Activated CD8-positive, alpha-beta T cell treated with anti-CD3 and anti-CD28 coated beads for 36 hours (primary cell): ENCODE measurements around the gene SCN4A. TPM values are rescaled to one million over a fixed set of nuclear protein-coding genes. Genes with fewer than 3 reads are reported as not detected.

Experiments used
- ATAC-seq: fragments of 200-7000 bp; cut with Tn5 transposase; one replicate; pipeline ENCODE4 v1.10.0; 2021; ENCODE audit warnings: mild to moderate bottlenecking, moderate library complexity
- CTCF ChIA-PET: fragments of 350-600 bp; sonication (Branson Sonifier 250); formaldehyde crosslinking; loops from one replicate; lab custom pipeline; 2021; ENCODE audit warnings: antibody characterized with exemption; lab: Charles Lee
- POLR2A ChIA-PET: fragments of 350-600 bp; sonication (Branson Sonifier 250); formaldehyde crosslinking; loops from one replicate; lab custom pipeline; 2021; ENCODE audit warnings: antibody characterized with exemption; lab: Charles Lee
- DNase-seq: peaks from one replicate; pipeline ENCODE4 v3.0.0-alpha.2; 2020
- H3K27ac Mint-ChIP-seq: one replicate; pipeline ENCODE4 v1.8.0; 2021; ENCODE audit warnings: mild to moderate bottlenecking, mixed read lengths
- H3K27me3 Mint-ChIP-seq: one replicate; pipeline ENCODE4 v1.8.0; 2021; ENCODE audit warnings: mixed read lengths
- H3K36me3 Mint-ChIP-seq: one replicate; pipeline ENCODE4 v1.8.0; 2021; ENCODE audit warnings: low read depth, mixed read lengths
- H3K4me1 Mint-ChIP-seq: one replicate; pipeline ENCODE4 v1.8.0; 2021; ENCODE audit warnings: low read depth, mixed read lengths
- H3K4me3 Mint-ChIP-seq: one replicate; pipeline ENCODE4 v1.8.0; 2021; ENCODE audit warnings: mild to moderate bottlenecking, moderate library complexity, mixed read lengths
- H3K9me3 Mint-ChIP-seq: one replicate; pipeline ENCODE4 v1.8.0; 2021; ENCODE audit warnings: mixed read lengths
- CTCF ChIP-seq: fragments of 200-600 bp; IDR thresholded peaks from one replicate; pipeline ENCODE4 v1.8.0; 2022; ENCODE audit warnings: antibody characterized with exemption, mild to moderate bottlenecking
- intact Hi-C: fragments of 100-400 bp; cut with micrococcal nuclease; formaldehyde crosslinking; loops from one replicate; pipeline ENCODE4 v1.10.0; 2022
- total RNA-seq, 2 experiments: library from RNA; stranded (reverse); gene quantifications; one replicate each; pipeline ENCODE4 v1.2.3, GENCODE V29; 2021

Gene SCN4A
- total RNA-seq, 2 experiments from 2014 or later: 0.20 to 0.23 TPM

GRCh38 chr17:63993368-63993985 is 20.8 kb upstream of the SCN4A start:
- Mint-ChIP-seq H3K9me3 (no peaks in the 10 kb centered on the region), H3K4me1 (peaks cover 38% of the 10 kb centered on the region), H3K36me3 (no peaks in the 10 kb centered on the region), H3K27me3 (no peaks in the 10 kb centered on the region), H3K27ac (peak overlapping the region; percentile 37), H3K4me3 (no peak overlapping the region)
- TF ChIP-seq CTCF: no peak
- intact Hi-C loops: loop anchor here (5.0 kb wide), 1 partner anchor 76 kb away; the partner anchor contains the start of gene GH1
- POLR2A ChIA-PET: interaction anchor here (0.7 to 1.2 kb wide), 2 partner anchors 8 to 137 kb away, joined by 3 read pairs; partner anchors contain the start of gene ERN1
- ATAC-seq (no peak), DNase-seq (no peak)
- CTCF ChIA-PET: interaction anchor here (0.7 to 2.6 kb wide), 16 partner anchors 8 to 267 kb away, joined by 3 to 15 read pairs (median 6); partner anchors contain the start of genes GH1 and ICAM2

- Mint-ChIP-seq H3K36me3 (no peaks in the 10 kb centered on the region), H3K4me3 (no peak overlapping the region), H3K4me1 (peaks cover 30% of the 10 kb centered on the region), H3K27me3 (no peaks in the 10 kb centered on the region), H3K27ac (no peak overlapping the region), H3K9me3 (no peaks in the 10 kb centered on the region)
- POLR2A ChIA-PET: no interaction called here
- no peak for ATAC-seq
- no peak for DNase-seq
- intact Hi-C loops: loop anchor here (5.0 kb wide), 1 partner anchor 74 kb away; the partner anchor contains the start of gene GH1
- no peak for TF ChIP-seq CTCF
- CTCF ChIA-PET: interaction anchor here (1.2 to 10.0 kb wide), 7 partner anchors 23 to 73 kb away, joined by 3 to 126 read pairs (median 5); partner anchors contain the start of gene GH1
Measured at GRCh38 chr17:63991611-63992010, 18.9 kb upstream of the SCN4A start.

GRCh38 chr17:63989622-63990345 is 17.1 kb upstream of the SCN4A start:
- TF ChIP-seq CTCF: no peak
- CTCF ChIA-PET: interaction anchor here (0.8 to 10.0 kb wide), 23 partner anchors 8 to 160 kb away, joined by 3 to 126 read pairs (median 8); partner anchors contain the start of genes CD79B, CSHL1, GH1 and ICAM2
- ATAC-seq (no peak), DNase-seq (no peak)
- Mint-ChIP-seq H3K36me3 (no peaks in the 10 kb centered on the region), H3K4me1 (peaks cover 45% of the 10 kb centered on the region), H3K27ac (no peak overlapping the region), H3K27me3 (no peaks in the 10 kb centered on the region), H3K9me3 (no peaks in the 10 kb centered on the region), H3K4me3 (no peak overlapping the region)
- POLR2A ChIA-PET: interaction anchor here (0.9 to 1.1 kb wide), 3 partner anchors 12 to 70 kb away, joined by 3 read pairs; no protein-coding TSS in a partner anchor
- intact Hi-C loops: loop anchor here (5.0 kb wide), 1 partner anchor 72 kb away; the partner anchor contains the start of gene GH1

GRCh38 chr17:63988741-63989621 is 16.3 kb upstream of the SCN4A start:
- Mint-ChIP-seq H3K36me3 (no peaks in the 10 kb centered on the region), H3K9me3 (no peaks in the 10 kb centered on the region), H3K4me1 (peaks cover 51% of the 10 kb centered on the region), H3K27ac (no peak overlapping the region), H3K27me3 (no peaks in the 10 kb centered on the region), H3K4me3 (no peak overlapping the region)
- no peak for ATAC-seq
- ChIA-PET POLR2A (no interaction called here), CTCF (interaction anchor here (1.3 to 10.0 kb wide), 7 partner anchors 9 to 144 kb away, joined by 4 to 126 read pairs (median 14); partner anchors contain the start of genes CD79B and GH1)
- DNase-seq: no peak
- intact Hi-C loops: no loop called here
- TF ChIP-seq CTCF: no peak
